H1 (cell line): ENCODE results near the gene GREB1L. TPM values are rescaled to one million over a fixed set of nuclear protein-coding genes. Genes with fewer than 3 reads are reported as not detected.

Source experiments
- CTCF ChIA-PET: fragments of 300-600 bp; sonication (Branson Sonifier 250); formaldehyde crosslinking; loops from one replicate; lab custom pipeline; 2021; ENCODE audit not compliant: partially characterized antibody; lab: Charles Lee
- POLR2A ChIA-PET: fragments of 300-600 bp; sonication (Branson Sonifier 250); formaldehyde crosslinking; loops from one replicate; lab custom pipeline; 2021; ENCODE audit warnings: inconsistent platforms; ENCODE audit not compliant: partially characterized antibody; lab: Charles Lee
- DNase-seq, 2 experiments: peaks; one replicate each; pipeline versions ENCODE4 v3.0.0 to v3.0.0-alpha.2; 2010 to 2022; ENCODE audit warnings: low spot score in 2 of 2, low read depth in 1 of 2, mixed read lengths in 1 of 2
- FAIRE-seq: peaks from 2 replicates; lab custom pipeline; 2011; peaks lifted over from hg19 to GRCh38; lab: Jason Lieb, UNC
- H2AFZ ChIP-seq: 2 replicates; pipeline ENCODE4 v1.8.1; 2012; ENCODE audit warnings: low read length, inconsistent platforms
- H2AK5ac ChIP-seq: 2 replicates; pipeline ENCODE4 v1.6.1; 2013; ENCODE audit warnings: low read depth, low read length
- H2BK120ac ChIP-seq: replicated peaks from 2 replicates; pipeline ENCODE3; 2013; ENCODE audit warnings: low read depth, low read length, inconsistent platforms
- H2BK12ac ChIP-seq: 2 replicates; pipeline ENCODE4 v1.6.1; 2013; ENCODE audit warnings: low read depth, low read length
- H2BK15ac ChIP-seq: 2 replicates; pipeline ENCODE4 v1.6.1; 2013; ENCODE audit warnings: low read length
- H2BK20ac ChIP-seq: 2 replicates; pipeline ENCODE4 v1.6.1; 2013; ENCODE audit warnings: low read length
- H2BK5ac ChIP-seq: 2 replicates; pipeline ENCODE4 v1.6.1; 2013; ENCODE audit warnings: low read depth, low read length
- H3K14ac ChIP-seq: 2 replicates; pipeline ENCODE4 v1.6.1; 2013; ENCODE audit warnings: inconsistent platforms; ENCODE audit not compliant: insufficient read length
- H3K18ac ChIP-seq: 2 replicates; pipeline ENCODE4 v1.6.1; 2013; ENCODE audit warnings: low read length; ENCODE audit errors: extremely low read depth
- H3K23ac ChIP-seq: 2 replicates; pipeline ENCODE4 v1.6.1; 2013; ENCODE audit warnings: inconsistent platforms; ENCODE audit not compliant: insufficient read length
- H3K23me2 ChIP-seq: 2 replicates; pipeline ENCODE4 v1.6.1; 2013; ENCODE audit warnings: low read depth, low read length
- H3K27ac ChIP-seq: 2 replicates; pipeline ENCODE4 v1.6.1; 2011; ENCODE audit warnings: low read depth, low read length, inconsistent platforms
- H3K27me3 ChIP-seq, 4 experiments: replicated peaks in 1 of 4; 1 replicate in 1 of 4; 2 replicates in 3 of 4; pipeline versions ENCODE4 v1.6.1 to v1.8.1; 2011 to 2013; ENCODE audit warnings: low read length in 3 of 4, mild to moderate bottlenecking in 3 of 4, inconsistent platforms in 2 of 4, mixed read lengths in 2 of 4, moderate library complexity in 1 of 4; ENCODE audit not compliant: control insufficient read depth in 3 of 4, insufficient read depth in 3 of 4; ENCODE audit errors: extremely low read depth in 1 of 4
- H3K36me3 ChIP-seq, 4 experiments: 2 replicates each; pipeline versions ENCODE4 v1.6.1 to v1.8.1; 2011 to 2013; ENCODE audit warnings: mild to moderate bottlenecking in 4 of 4, low read length in 3 of 4, moderate library complexity in 2 of 4, control low read depth in 1 of 4, inconsistent platforms in 1 of 4; ENCODE audit not compliant: insufficient read depth in 4 of 4, control insufficient read depth in 2 of 4
- H3K4ac ChIP-seq: replicated peaks from 2 replicates; pipeline ENCODE3; 2013; ENCODE audit warnings: low read length, low read depth, mixed read lengths, inconsistent platforms; ENCODE audit not compliant: insufficient read length
- H3K4me1 ChIP-seq, 4 experiments: replicated peaks in 1 of 4; 1 replicate in 1 of 4; 2 replicates in 3 of 4; pipeline versions ENCODE4 v1.6.1 to v1.8.1; 2011 to 2013; ENCODE audit warnings: low read length in 3 of 4, inconsistent platforms in 2 of 4, mixed read lengths in 1 of 4; ENCODE audit not compliant: insufficient read depth in 4 of 4, control insufficient read depth in 3 of 4
- H3K4me2 ChIP-seq, 2 experiments: 2 replicates each; pipeline versions ENCODE4 v1.6.1 to v1.8.1; 2011 to 2013; ENCODE audit warnings: low read depth in 2 of 2, low read length in 2 of 2, control low read depth in 1 of 2, inconsistent platforms in 1 of 2, mild to moderate bottlenecking in 1 of 2; ENCODE audit not compliant: insufficient read depth in 1 of 2
- H3K4me3 ChIP-seq, 4 experiments: fragments of 200-600, 300-600 bp in 1 of 4; sonication (generic), shearing (Covaris generic), sonication (Bioruptor Twin) in 1 of 4; 2 replicates each; pipeline versions ENCODE4 v1.5.1 to v1.8.1; 2011 to 2016; ENCODE audit warnings: low read length in 4 of 4, low read depth in 3 of 4, control low read depth in 2 of 4, inconsistent platforms in 2 of 4, mild to moderate bottlenecking in 2 of 4, mixed read lengths in 1 of 4, moderate library complexity in 1 of 4; ENCODE audit not compliant: insufficient read depth in 2 of 4; ENCODE audit errors: extremely low read depth in 1 of 4
- H3K56ac ChIP-seq: replicated peaks from 2 replicates; pipeline ENCODE3; 2013; ENCODE audit warnings: low read depth, mild to moderate bottlenecking, mixed read lengths, low read length, inconsistent platforms; ENCODE audit not compliant: insufficient read length
- H3K79me1 ChIP-seq: 2 replicates; pipeline ENCODE4 v1.6.1; 2013; ENCODE audit warnings: low read depth, low read length, control low read depth
- H3K79me2 ChIP-seq, 2 experiments: 2 replicates each; pipeline versions ENCODE4 v1.6.1 to v1.8.1; 2012 to 2013; ENCODE audit warnings: low read length in 2 of 2, mild to moderate bottlenecking in 2 of 2, inconsistent platforms in 1 of 2; ENCODE audit not compliant: insufficient read depth in 2 of 2, control insufficient read depth in 1 of 2
- H3K9ac ChIP-seq, 4 experiments: replicated peaks in 1 of 4; 1 replicate in 1 of 4; 2 replicates in 3 of 4; pipeline versions ENCODE4 v1.6.1 to v1.8.1; 2011 to 2013; ENCODE audit warnings: low read depth in 3 of 4, low read length in 3 of 4, control low read depth in 2 of 4, mild to moderate bottlenecking in 2 of 4, moderate library complexity in 2 of 4, inconsistent platforms in 1 of 4; ENCODE audit errors: extremely low read depth in 1 of 4
- H3K9me3 ChIP-seq, 2 experiments: 2 replicates each; pipeline versions ENCODE4 v1.6.1 to v1.8.1; 2012 to 2013; ENCODE audit warnings: mild to moderate bottlenecking in 2 of 2, moderate library complexity in 2 of 2, control low read depth in 1 of 2, inconsistent platforms in 1 of 2, low read depth in 1 of 2, low read length in 1 of 2, mixed read lengths in 1 of 2; ENCODE audit not compliant: insufficient read depth in 2 of 2
- H4K20me1 ChIP-seq, 2 experiments: replicated peaks in 1 of 2; 2 replicates each; pipeline versions ENCODE3 to v1.8.1; 2011 to 2013; ENCODE audit warnings: inconsistent platforms in 2 of 2, low read length in 2 of 2, mild to moderate bottlenecking in 1 of 2; ENCODE audit not compliant: insufficient read depth in 2 of 2, control insufficient read depth in 1 of 2
- H4K5ac ChIP-seq: 2 replicates; pipeline ENCODE4 v1.6.1; 2013; ENCODE audit warnings: low read length, low read depth, mixed read lengths, inconsistent platforms; ENCODE audit not compliant: insufficient read length
- H4K8ac ChIP-seq: 2 replicates; pipeline ENCODE4 v1.8.0; 2013; ENCODE audit warnings: mild to moderate bottlenecking, moderate library complexity, low read length, inconsistent platforms; ENCODE audit not compliant: insufficient read depth; ENCODE audit errors: extremely low read depth
- H4K91ac ChIP-seq: replicated peaks from 2 replicates; pipeline ENCODE3; 2013; ENCODE audit warnings: low read length, mixed read lengths, inconsistent platforms; ENCODE audit not compliant: insufficient read length
- CTBP2 ChIP-seq: IDR thresholded peaks from 2 replicates; pipeline ENCODE4 v1.7.0; 2011; ENCODE audit warnings: borderline replicate concordance, mild to moderate bottlenecking, moderate library complexity, mixed read lengths, low read length; ENCODE audit not compliant: insufficient read depth, insufficient read length
- E2F6 ChIP-seq: IDR thresholded peaks from 2 replicates; pipeline ENCODE4 v1.6.1; 2012; ENCODE audit warnings: inconsistent platforms
- JUND ChIP-seq: IDR thresholded peaks from 2 replicates; pipeline ENCODE4 v1.6.1; 2011; ENCODE audit warnings: mild to moderate bottlenecking, improper control_type of control experiment, low read length
- KDM1A ChIP-seq: fragments of 200-600, 300-600 bp; sonication (generic); IDR thresholded peaks from 2 replicates; pipeline ENCODE4 v1.7.1; 2016; ENCODE audit warnings: mild to moderate bottlenecking, low read length, borderline replicate concordance
- POU5F1 ChIP-seq: IDR thresholded peaks from 2 replicates; pipeline ENCODE4 v1.6.1; 2011; ENCODE audit warnings: low read depth, mild to moderate bottlenecking, low read length, moderate library complexity
- RFX5 ChIP-seq: IDR thresholded peaks from 2 replicates; pipeline ENCODE4 v1.6.1; 2011; ENCODE audit warnings: low read depth, low read length, improper control_type of control experiment, borderline replicate concordance
- SIN3A ChIP-seq, 2 experiments: IDR thresholded peaks in 1 of 2; conservative IDR thresholded peaks in 1 of 2; 2 replicates each; pipeline ENCODE4 v1.6.1; 2011 to 2012; ENCODE audit warnings: low read length in 2 of 2, improper control_type of control experiment in 1 of 2, low read depth in 1 of 2, mild to moderate bottlenecking in 1 of 2
- SIRT6 ChIP-seq: IDR thresholded peaks from one replicate; pipeline ENCODE4 v1.7.1; 2012; ENCODE audit warnings: low read length, inconsistent platforms
- SP1 ChIP-seq: IDR thresholded peaks from 2 replicates; pipeline ENCODE4 v1.6.1; 2011; ENCODE audit warnings: low read depth, low read length
- TCF12 ChIP-seq: IDR thresholded peaks from 2 replicates; pipeline ENCODE4 v1.6.1; 2011; ENCODE audit warnings: low read depth, mild to moderate bottlenecking, low read length
- TEAD4 ChIP-seq: IDR thresholded peaks from 2 replicates; pipeline ENCODE4 v1.6.1; 2012; ENCODE audit warnings: low read depth, low read length, inconsistent platforms, mixed read lengths
- WGBS, 2 experiments: shearing (Covaris generic) in 1 of 2; methylation state at CpG; one replicate each; pipeline versions ENCODE4 v1.1.6 to v1.1.7; 2013 to 2015; ENCODE audit warnings: low lambda C conversion rate in 2 of 2, mixed read lengths in 2 of 2, inconsistent platforms in 1 of 2, low coverage in 1 of 2, missing lambda C conversion rate in 1 of 2; ENCODE audit not compliant: insufficient replicate concordance in 2 of 2, insufficient coverage in 1 of 2, insufficient read length in 1 of 2; ENCODE audit errors: extremely low coverage in 1 of 2, missing lambda C conversion rate in 1 of 2; 5-methylcytosine and 5-hydroxymethylcytosine counted together
- polyA plus RNA-seq, 7 experiments: library from polyadenylated mRNA; depleted of rRNA in 3 of 7; stranded (reverse) in 5 of 7; unstranded in 2 of 7; fragments of >200 nt in 5 of 7; fragments of 200-250 nt in 2 of 7; gene quantifications; 1 replicate in 5 of 7; 2 replicates in 1 of 7; 4 replicates in 1 of 7; pipeline versions ENCODE4 v1.2.1 to v1.2.3, GENCODE V29; 2011 to 2013; ENCODE audit warnings: missing spikeins in 2 of 7, mixed read lengths in 2 of 7
- total RNA-seq: library from RNA; stranded (reverse); fragmentation: NEBNext Ultra II Directional; extraction: Animal tissue kit (Norgen Biotek cat#: 25700); gene quantifications from 2 replicates; pipeline ENCODE4 v1.2.1, GENCODE V29; 2021

The GREB1L gene
- total and polyA plus RNA-seq, 2 of the 8 experiments (the other 6 are each of a cell fraction or from before 2014, with no cell fraction given), result 0.34 to 1.6 TPM

DNA sequence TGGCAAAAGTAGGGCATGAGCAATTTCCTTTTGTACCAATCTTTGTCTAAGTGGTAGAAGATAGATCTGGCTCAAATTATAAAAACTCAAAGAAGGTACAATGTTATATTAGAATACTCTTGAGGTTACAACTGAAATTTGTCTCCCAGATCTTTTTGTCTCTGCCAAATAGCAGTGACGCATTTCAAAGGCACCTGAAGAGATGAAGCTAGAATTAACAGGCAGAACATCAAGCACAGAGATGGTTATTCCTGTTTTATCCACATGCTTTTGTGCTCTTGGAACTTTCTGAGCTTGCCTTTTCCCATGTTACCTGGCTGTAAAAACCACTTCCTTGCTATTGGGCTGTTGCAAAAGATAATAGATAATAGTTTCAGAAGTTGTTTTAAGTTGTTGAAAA is 74.3 kb downstream of the GREB1L start:
- Histone ChIP-seq H2BK12ac (no peak overlapping the region), H2BK20ac (no peak overlapping the region), H4K91ac (no peak overlapping the region), H3K36me3 (no peaks in the 10 kb centered on the region), H3K23me2 (no peaks in the 10 kb centered on the region), H4K8ac (no peak overlapping the region), H2BK15ac (no peak overlapping the region), H2AK5ac (no peak overlapping the region), H3K79me2 (no peaks in the 10 kb centered on the region), H2BK120ac (no peak overlapping the region), H3K27me3 (no peaks in the 10 kb centered on the region), H3K18ac (0 out of 2 replicates have a peak overlapping the region, but pooled peaks have one; percentile 20), H3K9ac (no peak overlapping the region), H3K23ac (no peak overlapping the region), H3K14ac (no peak overlapping the region), H3K4me1 (peaks cover 0 to 6% (median under 1%) of the 10 kb centered on the region in 4 experiments; a peak in 3 of 7 replicates), H3K79me1 (no peaks in the 10 kb centered on the region), H2BK5ac (no peak overlapping the region), H3K27ac (no peak overlapping the region), H3K9me3 (no peaks in the 10 kb centered on the region), H4K5ac (no peak overlapping the region), H3K4ac (no peak overlapping the region), H3K56ac (no peak overlapping the region), H2AFZ (no peak overlapping the region), H4K20me1 (no peaks in the 10 kb centered on the region), H3K4me3 (no peak overlapping the region), H3K4me2 (0 out of 4 replicates have a peak overlapping the region, but pooled peaks of 1 of the 2 experiments have one; percentile 16)
- ChIA-PET POLR2A (interaction anchor here (0.6 kb wide), 1 partner anchor 64 kb away, joined by 3 read pairs; no protein-coding TSS in a partner anchor), CTCF (interaction anchor here (1.4 to 3.0 kb wide), 2 partner anchors 10 to 15 kb away, joined by 3 to 8 read pairs; no protein-coding TSS in a partner anchor)
- FAIRE-seq (no peak), DNase-seq (no peak)
- 76% methylated on average over 1 of the region's 1 CpG; no CpG with 5 or more reads in 1 of the 2 experiments for WGBS, 2 experiments
- no peak for TF ChIP-seq TCF12
- no peak for TF ChIP-seq TEAD4
- TF ChIP-seq SP1, result no peak
- TF ChIP-seq RFX5, result no peak
- TF ChIP-seq KDM1A, result no peak
- TF ChIP-seq POU5F1, result no peak
- no peak for TF ChIP-seq E2F6
- TF ChIP-seq SIN3A (conservative IDR thresholded peaks at IDR 0.05 in 1 of 2, IDR thresholded peaks at IDR 0.05 in 1 of 2; ENCODE audit: low read depth in 1 of 2, low read length in 2 of 2), result no peak
- TF ChIP-seq JUND, result no peak
- no peak for TF ChIP-seq CTBP2
- no peak for TF ChIP-seq SIRT6
